Inferior parietal cortex (tissue), 1 donor: Measurements from ENCODE around the gene HOXA7.

Experiments
- DNase-seq: peaks from one replicate; pipeline ENCODE4 v3.0.0-alpha.2; 2016; ENCODE audit errors: extremely low spot score

The HOXA7 gene

GRCh38 chr7:27148031-27148755 is 8.3 kb downstream of the HOXA7 start:
- DNase-seq = no peak

- DNase-seq = no peak
Measured at GRCh38 chr7:27147199-27148030, 9.1 kb downstream of the HOXA7 start, which contains the start of gene HOXA6. TSS of gene HOXA6 (minus strand) at chr7:27147774. CDS start at chr7:27147749, 25 bp downstream.

GRCh38 chr7:27146491-27147198 is 9.8 kb downstream of the HOXA7 start:
- DNase-seq = no peak

GRCh38 chr7:27145914-27146412 is 10.5 kb downstream of the HOXA7 start:
- no peak for DNase-seq

GRCh38 chr7:27145165-27145913 is 11.1 kb downstream of the HOXA7 start:
- DNase-seq = no peak

GRCh38 chr7:27144781-27145164 is 11.7 kb downstream of the HOXA7 start:
- no peak for DNase-seq

GRCh38 chr7:27143950-27144780 is 12.3 kb downstream of the HOXA7 start:
- no peak for DNase-seq

- no peak for DNase-seq
Measured at GRCh38 chr7:27143023-27143949, 13.2 kb downstream of the HOXA7 start, which contains the start of gene HOXA5. TSS of gene HOXA5 (minus strand) at chr7:27143681. CDS start at chr7:27143607, 74 bp downstream.

- DNase-seq = no peak
Measured at GRCh38 chr7:27142580-27143022, 13.9 kb downstream of the HOXA7 start.

- no peak for DNase-seq
Measured at GRCh38 chr7:27141923-27142579, 14.4 kb downstream of the HOXA7 start.

- DNase-seq = no peak
Measured at GRCh38 chr7:27141137-27141922, 15.1 kb downstream of the HOXA7 start.

GRCh38 chr7:27140126-27140857 is 16.2 kb downstream of the HOXA7 start:
- DNase-seq = no peak

GRCh38 chr7:27139334-27140125 is 16.9 kb downstream of the HOXA7 start:
- DNase-seq = no peak

GRCh38 chr7:27138985-27139333 is 17.5 kb downstream of the HOXA7 start:
- DNase-seq = no peak

GRCh38 chr7:27138472-27138871 is 18.0 kb downstream of the HOXA7 start:
- DNase-seq = no peak

GRCh38 chr7:27137640-27138315 is 18.7 kb downstream of the HOXA7 start:
- DNase-seq = no peak
